HG02870 (cell line): ENCODE data around the gene SLC7A14.

ENCODE experiments used
- ATAC-seq: cut with Tn5 transposase; IDR thresholded peaks from one replicate; pipeline ENCODE4 v1.9.1; 2021; ENCODE audit warnings: mild to moderate bottlenecking, moderate library complexity; ENCODE audit not compliant: unreplicated experiment

SLC7A14 gene

DNA sequence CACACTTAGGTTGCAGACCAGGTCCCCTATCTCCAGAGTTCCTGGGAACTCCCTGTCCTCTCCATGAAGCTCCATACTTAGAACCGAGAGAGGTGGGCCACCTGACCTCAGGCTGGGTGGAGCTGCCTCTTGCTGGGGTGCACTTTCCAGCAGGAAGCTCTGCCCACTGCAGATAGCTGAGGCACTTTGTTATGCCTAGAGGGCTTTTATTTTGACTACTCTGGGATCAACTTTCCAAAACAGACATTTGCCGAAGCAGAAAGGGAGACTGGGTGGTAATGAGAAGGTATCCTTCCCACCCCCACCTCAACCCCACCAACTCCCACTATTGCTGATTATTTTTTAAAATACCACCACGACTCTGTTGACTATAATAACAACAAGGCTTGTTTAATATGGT, 112.5 kb downstream of the SLC7A14 start:
- ATAC-seq, result no peak

DNA sequence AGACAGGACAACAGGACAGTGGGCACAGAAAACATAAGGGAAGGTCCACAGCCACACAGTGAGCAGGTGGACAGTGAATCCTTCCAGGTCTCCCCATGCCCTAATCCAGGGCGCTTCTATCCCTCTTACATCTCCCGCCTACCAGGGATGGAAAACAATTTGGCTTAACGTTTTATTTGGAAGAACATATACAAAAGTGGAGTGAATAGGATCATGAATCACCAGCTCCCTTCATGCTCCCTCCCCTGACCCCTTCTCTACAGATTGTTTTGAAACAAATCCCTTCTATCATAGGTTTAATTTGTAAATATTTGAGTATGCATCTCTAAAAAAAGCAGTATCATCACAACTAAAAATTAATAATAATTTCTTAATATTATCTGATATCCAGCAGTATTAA, 114.7 kb downstream of the SLC7A14 start:
- no peak for ATAC-seq

DNA sequence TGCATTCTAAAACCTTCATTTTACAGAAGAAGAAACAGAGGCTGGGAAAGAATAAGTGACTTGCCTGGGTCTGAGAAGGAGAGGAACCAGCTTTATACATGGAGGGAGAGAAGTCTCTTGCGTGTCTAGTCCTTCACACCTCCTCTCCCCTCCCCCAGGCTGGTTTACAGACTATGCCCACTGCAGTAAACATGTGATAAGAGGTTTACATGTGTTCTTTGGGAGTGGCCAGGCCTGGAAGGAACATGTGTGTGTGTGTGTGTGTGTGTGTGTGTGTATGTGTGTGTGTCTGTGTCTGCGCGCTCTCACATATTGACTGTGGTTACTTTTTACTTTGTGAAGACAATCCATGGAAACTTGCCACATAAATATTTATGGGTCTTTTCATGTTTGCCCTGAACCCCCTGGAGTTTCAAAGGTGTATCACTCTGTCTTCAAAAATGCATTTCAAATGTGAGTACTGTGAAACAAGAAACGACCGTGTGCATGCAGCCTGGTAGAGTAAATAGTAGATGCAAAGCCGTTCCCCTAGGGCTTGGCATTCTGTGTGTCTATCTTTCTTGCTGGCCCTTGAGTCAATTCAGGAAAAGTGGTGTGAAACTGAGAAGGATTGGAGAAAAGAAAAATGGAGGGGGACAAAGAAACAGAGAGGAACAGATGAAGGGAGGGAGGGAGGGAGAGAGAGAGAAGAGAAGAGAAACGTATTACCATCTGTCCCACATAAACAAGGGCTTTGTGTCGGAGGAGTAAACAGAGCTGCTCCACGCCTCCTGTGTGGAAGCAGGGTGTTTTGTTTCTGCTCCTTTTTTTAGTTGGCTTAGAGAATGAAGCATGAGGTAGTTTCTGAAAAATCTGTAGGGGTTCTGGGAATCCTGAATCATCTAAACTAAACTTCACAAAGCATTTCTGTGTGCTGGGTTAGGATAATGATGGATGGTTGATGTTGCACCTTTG, 115.5 kb downstream of the SLC7A14 start:
- ATAC-seq, result no peak

DNA sequence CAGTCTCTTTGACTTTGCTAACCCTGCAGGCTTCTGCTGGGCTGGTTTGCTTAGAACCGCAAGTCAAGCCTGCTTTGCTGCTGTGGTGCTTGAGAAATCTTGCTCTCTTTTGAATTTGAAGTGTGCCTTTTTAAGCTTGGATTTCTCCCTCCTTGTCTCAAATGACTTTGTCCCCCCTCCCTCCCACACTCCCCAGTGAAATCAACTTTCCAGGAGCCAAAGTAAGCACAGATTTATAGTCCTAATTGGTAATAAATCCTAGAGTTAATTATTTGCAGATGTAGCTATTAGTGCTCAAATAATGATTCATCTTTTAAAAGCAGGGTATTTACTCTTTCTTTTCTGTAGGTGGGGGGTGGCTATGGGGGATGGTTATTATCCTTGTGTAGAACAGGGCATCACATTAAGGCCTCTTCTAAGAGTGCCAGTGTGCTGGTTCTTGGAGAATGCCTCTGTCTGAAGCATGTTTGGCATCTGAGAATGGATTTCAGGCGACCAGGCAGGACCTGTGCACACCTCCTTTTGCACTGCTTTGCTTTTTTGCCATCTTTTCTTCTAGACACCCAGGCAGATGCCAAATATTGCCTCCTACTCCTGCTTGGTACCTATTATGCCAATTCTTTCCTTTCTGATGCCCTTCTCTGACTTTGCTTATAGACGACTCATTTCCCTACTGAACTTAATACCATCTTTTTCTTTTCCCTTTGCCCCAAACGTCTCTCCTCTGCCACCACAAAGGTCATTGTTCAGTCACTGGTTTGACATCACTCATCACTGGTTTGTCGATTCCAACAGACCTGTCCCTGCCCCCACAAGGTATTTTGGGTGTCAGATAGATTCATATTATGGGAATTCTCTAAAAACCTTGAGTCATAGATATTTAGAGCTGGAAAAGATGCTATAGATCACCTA, 116.5 kb downstream of the SLC7A14 start:
- ATAC-seq, result no peak

DNA sequence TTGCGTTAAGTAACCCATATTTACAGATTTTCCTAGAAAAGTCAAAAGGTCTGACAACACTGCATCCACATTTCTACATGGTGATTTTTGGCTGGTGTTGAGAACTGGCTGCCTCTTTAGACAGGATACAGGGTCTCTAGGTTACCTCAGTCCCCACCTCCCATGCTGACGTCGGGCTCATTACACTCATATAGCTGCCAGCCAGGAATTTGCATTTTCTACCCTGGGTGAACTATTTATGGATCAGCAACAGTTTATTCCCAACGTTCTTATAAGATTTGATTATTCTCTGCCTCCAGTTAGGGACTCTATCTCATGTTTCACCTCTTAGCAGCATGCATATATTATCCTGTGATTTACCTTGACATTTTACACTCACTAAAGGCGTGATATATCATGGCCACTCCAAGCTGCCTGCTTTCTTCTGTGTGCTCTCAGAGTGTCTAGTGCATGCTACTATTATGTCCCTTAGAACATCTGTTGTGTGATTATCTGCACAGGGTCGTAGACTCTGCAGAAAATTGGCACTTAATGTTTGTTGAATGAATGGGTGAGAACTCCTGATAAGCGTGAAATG, 118.2 kb downstream of the SLC7A14 start:
- no peak for ATAC-seq

DNA sequence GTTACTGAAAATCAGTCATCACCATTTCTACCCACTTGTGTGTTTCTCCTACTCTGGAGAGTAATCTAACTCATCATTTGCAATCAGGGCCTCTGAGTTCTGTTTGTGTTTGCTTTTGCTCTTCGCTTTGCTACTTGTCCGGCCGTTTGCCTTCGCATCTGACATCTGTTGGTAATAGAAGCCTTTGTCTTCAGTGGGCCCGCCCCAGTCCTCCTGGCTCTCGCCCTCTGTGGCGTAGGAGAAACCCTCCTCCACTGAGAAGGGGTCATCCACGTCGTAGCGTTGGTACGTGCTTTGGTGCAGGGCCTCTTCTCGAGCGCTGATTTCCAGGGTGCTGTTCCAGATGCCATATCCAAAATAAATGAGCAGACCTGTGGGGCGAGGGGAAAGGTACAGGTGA, 118.9 kb downstream of the SLC7A14 start:
- ATAC-seq, result no peak

DNA sequence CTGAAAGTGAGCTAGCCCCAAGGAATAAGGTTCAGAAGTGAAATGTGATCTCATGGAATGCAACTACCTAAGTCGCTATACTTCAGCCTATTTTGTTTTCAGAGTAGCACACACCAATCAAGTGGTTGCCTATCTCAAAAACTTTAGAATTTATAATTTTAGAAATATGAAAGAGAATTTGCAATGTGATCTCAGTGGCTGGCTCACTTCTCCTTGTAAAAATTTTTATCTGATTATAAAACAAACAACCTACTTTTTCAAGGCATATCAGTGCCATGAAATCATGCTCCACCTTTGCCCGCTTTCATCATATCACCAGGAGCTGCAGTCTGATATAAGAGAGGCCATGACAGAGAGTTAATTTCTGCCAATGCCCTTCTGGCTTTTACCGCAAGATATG, 119.9 kb downstream of the SLC7A14 start:
- ATAC-seq, result no peak

DNA sequence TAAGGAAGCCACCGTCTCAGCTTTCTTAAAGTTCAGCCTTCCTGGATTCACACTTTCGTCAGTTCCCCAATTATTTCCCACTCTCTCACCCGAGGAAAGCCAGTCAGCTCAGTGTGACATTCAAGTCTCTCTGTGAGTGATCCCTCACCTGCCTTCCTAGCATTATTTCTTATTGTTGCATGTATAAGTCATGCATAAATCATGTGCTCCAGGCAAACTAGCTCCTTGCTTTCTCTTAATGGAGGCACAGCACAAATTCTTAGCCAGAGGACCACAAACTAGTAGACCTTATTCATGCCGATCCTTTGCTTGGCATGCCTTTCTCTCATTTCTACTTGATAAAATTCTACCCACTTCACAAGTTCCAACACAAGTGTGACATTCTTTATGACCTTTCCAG, 122.9 kb downstream of the SLC7A14 start:
- ATAC-seq, result no peak

DNA sequence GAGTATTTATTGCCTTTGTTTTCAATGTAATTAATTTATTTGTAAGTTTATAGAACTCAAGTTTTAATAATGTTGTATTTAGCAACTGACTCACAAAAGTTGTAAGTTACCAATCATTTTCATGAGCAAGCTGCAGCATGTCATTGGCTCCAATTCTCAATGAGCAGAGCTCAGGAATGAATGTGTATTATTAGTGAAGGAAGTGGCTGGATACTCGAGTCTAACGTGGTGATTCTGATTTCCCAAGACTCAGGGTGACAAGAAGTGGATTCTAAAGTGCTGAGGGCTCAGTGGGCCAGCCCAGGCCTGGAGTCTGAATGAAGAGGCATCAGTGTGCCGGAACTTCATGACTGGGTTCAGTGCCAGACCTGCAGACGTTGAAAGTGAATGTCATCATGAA, 127.6 kb downstream of the SLC7A14 start:
- no peak for ATAC-seq

DNA sequence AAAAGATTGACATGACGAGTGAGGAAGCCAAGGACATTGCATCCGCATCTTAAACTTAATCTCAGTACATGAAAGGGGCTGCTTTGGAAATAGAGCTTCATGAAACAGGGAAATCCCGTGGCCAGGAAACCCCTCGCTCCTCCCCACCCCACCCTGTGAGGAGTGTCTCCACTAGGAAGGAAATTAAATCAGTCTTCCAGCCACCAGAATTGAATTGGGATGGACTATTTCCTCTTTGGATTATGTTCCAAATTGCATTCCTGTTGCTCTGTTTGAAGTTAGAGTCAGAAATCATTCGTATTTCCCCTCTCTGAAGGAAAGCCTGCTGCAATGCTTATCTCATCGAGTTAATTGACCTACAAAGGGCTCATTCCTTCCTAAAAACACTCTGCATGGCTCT, 131.4 kb downstream of the SLC7A14 start:
- no peak for ATAC-seq

DNA sequence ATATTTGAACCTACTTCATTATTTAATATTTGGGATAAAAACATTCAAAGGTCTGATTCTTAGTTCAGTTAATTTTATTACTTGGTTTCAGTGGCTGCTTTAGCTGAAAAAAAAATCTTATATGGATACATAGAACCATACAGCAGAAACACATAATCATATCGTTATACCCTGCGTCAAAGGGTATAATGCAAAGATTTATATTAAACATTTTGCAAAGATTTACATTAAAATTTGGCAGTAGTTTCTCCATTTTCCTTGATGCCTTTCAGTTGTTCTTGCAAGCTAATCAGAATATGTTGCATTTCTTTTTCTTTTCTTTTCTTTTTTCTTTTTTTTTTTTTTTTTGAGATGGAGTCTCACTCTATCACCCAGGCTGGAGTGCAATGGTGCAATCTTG, 135.8 kb downstream of the SLC7A14 start:
- no peak for ATAC-seq

DNA sequence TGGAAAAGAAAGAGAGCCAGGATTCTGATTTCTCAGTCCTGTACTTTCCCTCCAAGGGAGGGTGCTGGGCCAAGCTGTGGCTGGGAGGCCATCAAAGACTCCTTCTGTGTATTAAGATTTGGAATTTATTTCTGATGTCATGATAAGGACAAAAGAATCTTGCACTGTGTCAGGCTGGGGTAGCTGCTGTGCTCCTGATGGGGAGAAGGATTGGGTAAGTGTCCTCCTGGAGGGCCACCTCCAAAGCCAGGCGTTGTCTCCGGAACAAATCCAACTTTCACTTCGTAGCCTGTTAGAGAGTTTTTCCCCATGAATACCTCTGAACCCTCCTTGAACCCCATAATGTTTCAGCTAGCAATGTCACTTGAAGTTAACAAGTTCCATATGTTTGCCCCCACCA, 137.3 kb downstream of the SLC7A14 start:
- ATAC-seq, result no peak

DNA sequence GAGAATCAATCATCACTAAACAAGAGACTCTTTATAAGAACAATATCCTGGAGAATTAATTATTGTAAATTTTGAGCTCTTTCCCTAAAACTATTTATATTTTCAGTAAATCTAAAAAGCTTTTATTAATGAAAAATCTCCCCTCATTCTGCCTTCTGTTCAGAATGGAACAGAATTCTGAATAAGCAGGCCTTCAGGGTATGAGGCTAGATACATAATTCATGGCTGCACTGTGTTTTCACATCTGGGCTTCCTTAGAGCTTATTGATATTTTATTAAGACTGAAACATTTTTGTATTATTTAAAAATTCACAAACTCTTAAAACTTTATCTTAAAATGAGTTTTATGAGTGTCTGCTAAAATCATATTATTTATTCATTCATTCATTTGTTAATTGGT, 142.4 kb downstream of the SLC7A14 start:
- no peak for ATAC-seq

DNA sequence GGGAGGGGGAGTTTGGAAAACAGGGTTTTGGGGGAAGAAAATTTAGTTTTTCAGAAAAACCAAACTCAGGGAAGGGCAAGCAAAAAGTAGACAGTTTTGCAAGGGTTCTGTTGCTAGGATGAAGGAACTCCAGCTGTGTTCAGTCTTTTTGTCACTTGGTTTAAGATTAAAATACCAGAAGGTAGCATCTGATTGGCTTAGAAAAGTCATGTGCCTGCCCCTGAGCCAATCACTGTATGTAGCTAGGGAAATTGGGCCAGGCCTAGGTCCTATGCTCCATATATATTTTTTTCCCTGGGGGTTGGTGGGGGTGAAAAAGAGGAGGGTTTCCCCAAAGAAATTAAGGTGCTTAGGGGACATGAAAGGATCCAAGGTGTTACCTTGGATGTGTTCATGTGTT, 142.9 kb downstream of the SLC7A14 start:
- ATAC-seq, result no peak

DNA sequence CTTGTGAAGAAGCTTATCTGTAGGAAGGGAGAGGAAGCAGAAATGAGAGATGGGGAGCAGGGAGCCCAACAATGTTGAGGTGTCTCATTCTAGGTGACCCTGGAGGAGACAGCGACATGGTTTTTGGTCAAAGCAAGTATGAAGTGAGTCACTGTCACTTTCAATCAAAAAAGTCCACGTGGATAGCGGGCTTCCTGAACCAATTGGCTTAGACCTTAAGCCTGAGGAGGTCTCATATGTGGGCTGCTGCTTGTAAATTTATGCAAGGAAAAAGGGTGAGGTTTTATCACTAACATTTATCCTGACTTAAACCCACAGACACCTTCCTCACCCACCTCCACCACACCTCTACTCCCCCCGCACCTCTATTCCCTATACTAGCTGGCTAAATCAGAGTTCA, 144.5 kb downstream of the SLC7A14 start:
- ATAC-seq, result no peak

DNA sequence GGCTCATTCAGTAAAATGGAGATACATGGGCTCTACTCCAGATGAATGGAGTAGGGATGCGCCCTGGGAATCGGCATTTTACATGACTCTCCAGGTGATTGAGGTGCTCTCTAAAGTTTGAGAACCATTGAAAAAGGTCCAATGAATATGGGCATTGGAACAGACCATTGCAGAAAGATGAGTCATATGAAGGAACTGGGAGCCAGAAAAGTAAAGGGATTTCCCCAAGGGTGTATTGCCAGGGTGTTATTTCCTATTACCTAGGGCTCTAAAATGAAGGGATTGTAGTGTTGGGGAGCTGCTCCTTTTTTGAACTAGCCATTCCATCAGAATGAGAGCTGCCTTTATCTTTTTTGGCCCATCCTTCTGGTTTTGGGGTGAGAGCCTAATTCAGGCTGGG, 145.5 kb downstream of the SLC7A14 start:
- no peak for ATAC-seq

DNA sequence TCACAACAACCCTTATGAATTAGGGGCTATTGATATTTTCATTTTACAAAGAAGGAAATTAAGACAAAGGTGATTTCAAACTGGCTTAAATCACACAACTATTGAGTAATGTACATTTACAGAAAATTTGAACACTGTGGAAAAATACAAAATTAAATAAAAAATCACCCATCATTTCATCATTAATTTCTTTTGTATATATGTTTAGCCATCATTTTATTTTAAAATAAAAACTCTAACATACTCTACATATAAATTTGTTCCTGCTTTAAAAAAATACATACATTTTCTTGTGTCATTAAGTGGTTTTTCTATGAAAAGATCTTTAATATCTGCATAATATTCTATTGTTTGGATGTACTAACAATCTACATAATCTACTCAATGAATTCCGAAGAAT, 147.0 kb downstream of the SLC7A14 start:
- ATAC-seq, result no peak

DNA sequence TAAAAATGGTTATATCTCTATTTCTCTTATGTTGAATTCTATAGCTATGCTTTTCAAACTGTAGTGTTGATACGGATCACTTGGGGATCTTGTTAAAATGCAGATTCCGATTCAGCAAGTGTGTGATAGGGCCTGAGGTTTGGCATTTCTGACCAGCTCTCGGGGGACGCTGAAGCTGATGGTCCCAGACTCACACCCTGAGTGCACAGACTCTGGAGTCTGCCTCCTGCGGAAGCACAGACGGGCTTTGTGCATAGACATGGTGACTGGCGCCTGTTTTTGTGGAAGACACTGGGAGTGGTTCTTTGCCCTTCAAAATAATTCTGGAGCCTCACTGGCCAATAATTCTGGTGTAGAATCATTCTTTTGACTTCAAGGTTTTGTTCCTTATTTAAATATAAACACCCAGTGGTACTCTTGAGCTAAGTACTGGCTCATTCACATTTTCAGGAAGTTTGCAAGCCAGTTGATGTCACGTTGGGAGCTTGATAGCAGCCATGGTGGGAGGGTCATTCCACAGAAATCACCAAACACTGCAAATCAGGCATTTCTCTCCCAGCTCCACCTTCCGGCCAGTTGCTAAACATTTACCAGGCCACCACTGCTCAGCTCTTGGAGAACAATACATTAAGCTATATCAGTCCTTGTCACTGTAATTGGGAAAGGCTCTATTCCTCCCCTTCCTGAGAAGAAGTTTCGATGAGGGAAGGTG, 148.0 kb downstream of the SLC7A14 start:
- ATAC-seq, result no peak

DNA sequence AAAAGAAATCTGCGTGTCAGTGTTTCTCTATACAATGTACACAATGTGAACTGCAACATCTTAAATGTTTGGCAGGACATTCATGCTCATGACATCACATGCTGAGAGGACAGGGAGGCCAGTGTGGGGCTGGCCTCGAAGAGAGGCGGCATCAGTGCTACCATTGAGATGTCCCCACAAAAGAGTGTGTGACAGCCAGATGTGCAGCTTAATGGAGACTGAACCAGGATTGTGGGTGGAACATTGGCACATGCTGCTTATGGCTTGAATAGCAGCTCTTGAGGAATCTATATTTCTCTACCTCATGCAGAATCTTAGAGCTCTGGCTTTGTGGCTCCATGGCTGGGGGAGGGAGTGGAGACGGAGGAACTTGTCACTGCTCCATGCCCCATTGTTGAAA, 148.7 kb downstream of the SLC7A14 start:
- no peak for ATAC-seq

DNA sequence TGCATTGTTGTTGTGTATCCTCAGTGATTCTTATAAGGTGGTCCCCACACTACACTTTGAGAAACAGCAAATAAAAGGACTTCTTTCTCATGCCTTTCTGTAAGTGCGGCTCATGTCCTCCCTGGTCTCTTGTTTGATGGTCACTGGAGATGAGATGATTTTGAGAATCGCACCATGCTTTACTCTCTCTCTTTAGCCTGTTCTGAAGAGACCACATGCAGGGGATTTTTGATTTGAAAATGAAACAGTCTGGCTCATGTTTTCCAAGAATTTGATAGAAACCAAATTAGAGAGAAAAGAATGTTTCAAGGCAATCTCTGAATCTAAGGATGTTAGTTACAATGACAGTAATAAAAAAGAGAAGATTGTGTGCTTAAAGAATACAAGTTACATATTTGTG, 149.2 kb downstream of the SLC7A14 start:
- ATAC-seq, result no peak

DNA sequence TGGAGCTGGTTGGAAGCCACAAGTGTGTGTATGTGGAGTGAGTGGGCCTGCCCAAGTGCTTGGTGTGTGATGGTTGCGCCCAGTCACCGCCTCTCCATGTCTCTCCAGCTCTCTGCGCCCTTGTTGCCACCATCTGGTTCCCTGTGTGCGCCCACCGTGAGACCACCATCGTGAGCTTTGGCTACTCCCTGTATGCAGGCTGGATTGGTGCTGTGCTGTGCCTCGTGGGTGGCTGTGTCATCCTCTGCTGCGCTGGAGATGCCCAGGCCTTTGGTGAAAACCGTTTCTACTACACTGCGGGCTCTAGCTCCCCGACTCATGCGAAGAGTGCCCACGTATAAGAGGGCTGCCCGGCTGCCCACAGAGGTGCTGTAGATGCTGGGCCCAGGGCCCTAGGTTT, 153.5 kb downstream of the SLC7A14 start:
- ATAC-seq, result no peak
